GM23338 (cell line): ENCODE results near the gene SRPX. TPM values are rescaled to one million over a fixed set of nuclear protein-coding genes. Genes with fewer than 3 reads are reported as not detected.

Source experiments
- ATAC-seq: fragments of 200-7000 bp; cut with Tn5 transposase; 3 replicates; pipeline ENCODE4 v1.9.1; 2020
- DNase-seq: peaks from one replicate; pipeline ENCODE4 v3.0.0-alpha.2; 2015; ENCODE audit warnings: low spot score
- H2AFZ ChIP-seq: fragments of 200-600 bp; sonication (generic); 2 replicates; pipeline ENCODE4 v1.8.0; 2016; ENCODE audit warnings: antibody characterized with exemption, mild to moderate bottlenecking, moderate library complexity
- H3F3A ChIP-seq: fragments of 200-600 bp; sonication (generic); replicated peaks from 2 replicates; pipeline ENCODE4 v1.8.0; 2017; ENCODE audit warnings: antibody characterized with exemption, mixed run types, low read depth
- H3K27ac ChIP-seq: fragments of 200-600 bp; sonication (generic); 2 replicates; pipeline ENCODE4 v1.6.1; 2016; ENCODE audit warnings: low read depth
- H3K27me3 ChIP-seq: fragments of 200-600 bp; sonication (generic); 2 replicates; pipeline ENCODE4 v1.8.0; 2016; ENCODE audit warnings: mild to moderate bottlenecking, mixed run types, moderate library complexity; ENCODE audit not compliant: insufficient read depth
- H3K36me3 ChIP-seq: fragments of 200-600 bp; sonication (generic); 2 replicates; pipeline ENCODE4 v1.8.0; 2016; ENCODE audit warnings: mild to moderate bottlenecking; ENCODE audit not compliant: insufficient read depth
- H3K4me1 ChIP-seq: fragments of 200-600 bp; sonication (generic); 2 replicates; pipeline ENCODE4 v1.8.0; 2016; ENCODE audit warnings: mild to moderate bottlenecking, moderate library complexity; ENCODE audit not compliant: insufficient read depth
- H3K4me2 ChIP-seq: fragments of 200-600 bp; sonication (generic); 2 replicates; pipeline ENCODE4 v1.7.1; 2017; ENCODE audit warnings: mixed run types
- H3K4me3 ChIP-seq: fragments of 200-600 bp; sonication (generic); 2 replicates; pipeline ENCODE4 v1.6.1; 2016; ENCODE audit warnings: mixed run types
- H3K79me2 ChIP-seq: fragments of 200-600 bp; sonication (generic); replicated peaks from 2 replicates; pipeline ENCODE4 v1.8.0; 2017; ENCODE audit warnings: mild to moderate bottlenecking; ENCODE audit not compliant: insufficient read depth
- H3K9me2 ChIP-seq: fragments of 200-600 bp; sonication (generic); 2 replicates; pipeline ENCODE4 v1.8.0; 2017; ENCODE audit not compliant: insufficient read depth
- H4K20me1 ChIP-seq: fragments of 200-600 bp; sonication (generic); replicated peaks from 2 replicates; pipeline ENCODE4 v1.8.0; 2017; ENCODE audit warnings: mild to moderate bottlenecking; ENCODE audit not compliant: insufficient read depth
- H3K27ac Mint-ChIP-seq: 2 replicates; pipeline ENCODE4 v1.8.0; 2020; ENCODE audit warnings: inconsistent platforms, mild to moderate bottlenecking, moderate library complexity, mixed read lengths
- H3K27me3 Mint-ChIP-seq: 3 replicates; pipeline ENCODE4 v1.8.0; 2022; ENCODE audit warnings: low read depth, mild to moderate bottlenecking, moderate library complexity, mixed read lengths, inconsistent platforms; ENCODE audit not compliant: insufficient read depth, poor library complexity
- H3K36me3 Mint-ChIP-seq: 3 replicates; pipeline ENCODE4 v1.8.0; 2021; ENCODE audit warnings: low read depth, mild to moderate bottlenecking, inconsistent platforms, moderate library complexity, mixed read lengths
- H3K4me1 Mint-ChIP-seq: 3 replicates; pipeline ENCODE4 v1.8.0; 2020; ENCODE audit warnings: mild to moderate bottlenecking, inconsistent platforms, mixed read lengths
- H3K4me3 Mint-ChIP-seq: 3 replicates; pipeline ENCODE4 v1.8.0; 2021; ENCODE audit warnings: moderate library complexity, mild to moderate bottlenecking, inconsistent platforms, mixed read lengths
- H3K9me3 Mint-ChIP-seq: 3 replicates; pipeline ENCODE4 v1.8.0; 2020; ENCODE audit warnings: moderate library complexity, mild to moderate bottlenecking, inconsistent platforms, mixed read lengths
- CREB1 ChIP-seq: fragments of 250-450 bp; sonication (Bioruptor Pico); IDR thresholded peaks from 2 replicates; pipeline ENCODE4 v1.5.0; 2020; ENCODE audit warnings: low read depth, mild to moderate bottlenecking, moderate library complexity
- EZH2 ChIP-seq: fragments of 200-600 bp; sonication (generic); IDR thresholded peaks from one replicate; pipeline ENCODE4 v1.8.0; 2017; ENCODE audit warnings: antibody characterized with exemption, mild to moderate bottlenecking, low read depth; ENCODE audit not compliant: unreplicated experiment
- EZH2phosphoT487 ChIP-seq: fragments of 200-600 bp; sonication (generic); IDR thresholded peaks from one replicate; pipeline ENCODE4 v1.8.1; 2018; ENCODE audit warnings: antibody characterized with exemption; ENCODE audit not compliant: unreplicated experiment
- JUNB ChIP-seq: IDR thresholded peaks from one replicate; pipeline ENCODE4 v1.6.1; 2016; ENCODE audit warnings: antibody characterized with exemption; ENCODE audit not compliant: unreplicated experiment
- NANOG ChIP-seq: IDR thresholded peaks from 2 replicates; pipeline ENCODE4 v1.6.1; 2016; ENCODE audit warnings: antibody characterized with exemption, borderline replicate concordance
- POLR2AphosphoS5 ChIP-seq: IDR thresholded peaks from 2 replicates; pipeline ENCODE4 v1.6.1; 2016; ENCODE audit warnings: antibody characterized with exemption, low read depth
- STAT1 ChIP-seq: IDR thresholded peaks from one replicate; pipeline ENCODE4 v1.6.1; 2016; ENCODE audit warnings: antibody characterized with exemption; ENCODE audit not compliant: unreplicated experiment
- ZNF114 ChIP-seq: fragments of 250-450 bp; sonication (Bioruptor Pico); IDR thresholded peaks from 2 replicates; pipeline ENCODE4 v1.5.0; 2020; ENCODE audit warnings: mild to moderate bottlenecking, moderate library complexity
- ZNF331 ChIP-seq: fragments of 250-450 bp; sonication (Bioruptor Pico); IDR thresholded peaks from 2 replicates; pipeline ENCODE4 v1.5.0; 2020; ENCODE audit warnings: low read depth, mild to moderate bottlenecking, moderate library complexity
- polyA plus RNA-seq: library from polyadenylated mRNA; unstranded; fragments of >200 nt; fragmentation: Nextera tagmentation; extraction: Ambion mirVana; gene quantifications from 2 replicates; pipeline ENCODE4 v1.2.1, GENCODE V29; 2016
- total RNA-seq: library from RNA; depleted of rRNA; stranded (reverse); fragments of >200 nt; shearing (Covaris generic); gene quantifications from 2 replicates; pipeline ENCODE4 v1.2.3, GENCODE V29; 2014
- TF ChIP-seq, protein P1 (sequence below), 2 experiments: fragments of 200-600 bp in 1 of 2; sonication (generic) in 1 of 2; conservative IDR thresholded peaks; 2 replicates each; pipeline versions ENCODE4 v1.5.1 to v1.6.1; 2016 to 2017; ENCODE audit warnings: antibody characterized with exemption in 2 of 2, low read depth in 2 of 2, mild to moderate bottlenecking in 2 of 2, moderate library complexity in 1 of 2
- TF ChIP-seq, protein P2 (sequence below): fragments of 250-450 bp; sonication (Bioruptor Pico); IDR thresholded peaks from 2 replicates; pipeline ENCODE4 v1.5.0; 2020; ENCODE audit warnings: mild to moderate bottlenecking, moderate library complexity
- TF ChIP-seq, protein P3 (sequence below): IDR thresholded peaks from one replicate; pipeline ENCODE4 v1.6.1; 2018; ENCODE audit warnings: antibody characterized with exemption; ENCODE audit not compliant: unreplicated experiment
- TF ChIP-seq, protein P4 (sequence below): IDR thresholded peaks from 2 replicates; pipeline ENCODE4 v1.6.1; 2016; ENCODE audit warnings: antibody characterized with exemption

SRPX gene
- total and polyA plus RNA-seq, 2 experiments from 2014 or later = 14.3 to 16.9 TPM

DNA sequence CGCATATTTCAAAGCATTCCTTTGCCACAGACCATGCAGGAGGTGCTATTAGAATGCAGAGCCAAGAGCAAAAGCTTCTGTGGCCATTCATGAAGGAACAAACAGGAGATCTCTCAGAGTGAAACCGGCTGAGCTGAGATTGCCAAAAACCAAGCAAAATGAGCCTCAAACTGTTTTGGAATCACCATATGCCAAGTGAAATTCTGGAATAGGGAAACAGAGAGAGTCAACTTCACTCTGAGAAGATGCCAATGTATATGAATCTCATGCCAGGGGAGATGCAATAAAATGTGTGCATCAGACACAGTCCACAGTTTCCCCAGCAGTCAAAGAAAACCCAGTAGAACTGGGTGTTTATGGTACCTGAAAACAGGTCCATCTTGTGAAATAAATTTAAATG, 42.3 kb downstream of the SRPX start:
- Mint-ChIP-seq H3K9me3 (no peaks in the 10 kb centered on the region), H3K4me1 (peaks cover 5% of the 10 kb centered on the region; the same call in 2 of the 3 replicates), H3K27me3 (no peaks in the 10 kb centered on the region), H3K4me3 (no peak overlapping the region), H3K36me3 (no peaks in the 10 kb centered on the region), H3K27ac (no peak overlapping the region)
- Histone ChIP-seq H3K27me3 (no peaks in the 10 kb centered on the region), H3K9me2 (no peaks in the 10 kb centered on the region), H3K36me3 (no peaks in the 10 kb centered on the region), H2AFZ (no peak overlapping the region), H3K79me2 (no peaks in the 10 kb centered on the region), H3F3A (no peaks in the 10 kb centered on the region), H3K4me3 (no peak overlapping the region), H3K27ac (no peak overlapping the region), H3K4me1 (no peaks in the 10 kb centered on the region; the same call in 1 of the 2 replicates), H4K20me1 (no peaks in the 10 kb centered on the region), H3K4me2 (no peak overlapping the region)
- no peak for DNase-seq
- TF ChIP-seq EZH2 = no peak
- TF ChIP-seq JUNB = no peak
- no peak for TF ChIP-seq EZH2phosphoT487
- TF ChIP-seq, protein P1, sequence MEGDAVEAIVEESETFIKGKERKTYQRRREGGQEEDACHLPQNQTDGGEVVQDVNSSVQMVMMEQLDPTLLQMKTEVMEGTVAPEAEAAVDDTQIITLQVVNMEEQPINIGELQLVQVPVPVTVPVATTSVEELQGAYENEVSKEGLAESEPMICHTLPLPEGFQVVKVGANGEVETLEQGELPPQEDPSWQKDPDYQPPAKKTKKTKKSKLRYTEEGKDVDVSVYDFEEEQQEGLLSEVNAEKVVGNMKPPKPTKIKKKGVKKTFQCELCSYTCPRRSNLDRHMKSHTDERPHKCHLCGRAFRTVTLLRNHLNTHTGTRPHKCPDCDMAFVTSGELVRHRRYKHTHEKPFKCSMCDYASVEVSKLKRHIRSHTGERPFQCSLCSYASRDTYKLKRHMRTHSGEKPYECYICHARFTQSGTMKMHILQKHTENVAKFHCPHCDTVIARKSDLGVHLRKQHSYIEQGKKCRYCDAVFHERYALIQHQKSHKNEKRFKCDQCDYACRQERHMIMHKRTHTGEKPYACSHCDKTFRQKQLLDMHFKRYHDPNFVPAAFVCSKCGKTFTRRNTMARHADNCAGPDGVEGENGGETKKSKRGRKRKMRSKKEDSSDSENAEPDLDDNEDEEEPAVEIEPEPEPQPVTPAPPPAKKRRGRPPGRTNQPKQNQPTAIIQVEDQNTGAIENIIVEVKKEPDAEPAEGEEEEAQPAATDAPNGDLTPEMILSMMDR (conservative IDR thresholded peaks at IDR 0.05; ENCODE audit: low read depth in 2 of 2) = no peak
- TF ChIP-seq NANOG = no peak
- TF ChIP-seq CREB1 (CRISPR knock-in tag) = no peak
- TF ChIP-seq, protein P2, sequence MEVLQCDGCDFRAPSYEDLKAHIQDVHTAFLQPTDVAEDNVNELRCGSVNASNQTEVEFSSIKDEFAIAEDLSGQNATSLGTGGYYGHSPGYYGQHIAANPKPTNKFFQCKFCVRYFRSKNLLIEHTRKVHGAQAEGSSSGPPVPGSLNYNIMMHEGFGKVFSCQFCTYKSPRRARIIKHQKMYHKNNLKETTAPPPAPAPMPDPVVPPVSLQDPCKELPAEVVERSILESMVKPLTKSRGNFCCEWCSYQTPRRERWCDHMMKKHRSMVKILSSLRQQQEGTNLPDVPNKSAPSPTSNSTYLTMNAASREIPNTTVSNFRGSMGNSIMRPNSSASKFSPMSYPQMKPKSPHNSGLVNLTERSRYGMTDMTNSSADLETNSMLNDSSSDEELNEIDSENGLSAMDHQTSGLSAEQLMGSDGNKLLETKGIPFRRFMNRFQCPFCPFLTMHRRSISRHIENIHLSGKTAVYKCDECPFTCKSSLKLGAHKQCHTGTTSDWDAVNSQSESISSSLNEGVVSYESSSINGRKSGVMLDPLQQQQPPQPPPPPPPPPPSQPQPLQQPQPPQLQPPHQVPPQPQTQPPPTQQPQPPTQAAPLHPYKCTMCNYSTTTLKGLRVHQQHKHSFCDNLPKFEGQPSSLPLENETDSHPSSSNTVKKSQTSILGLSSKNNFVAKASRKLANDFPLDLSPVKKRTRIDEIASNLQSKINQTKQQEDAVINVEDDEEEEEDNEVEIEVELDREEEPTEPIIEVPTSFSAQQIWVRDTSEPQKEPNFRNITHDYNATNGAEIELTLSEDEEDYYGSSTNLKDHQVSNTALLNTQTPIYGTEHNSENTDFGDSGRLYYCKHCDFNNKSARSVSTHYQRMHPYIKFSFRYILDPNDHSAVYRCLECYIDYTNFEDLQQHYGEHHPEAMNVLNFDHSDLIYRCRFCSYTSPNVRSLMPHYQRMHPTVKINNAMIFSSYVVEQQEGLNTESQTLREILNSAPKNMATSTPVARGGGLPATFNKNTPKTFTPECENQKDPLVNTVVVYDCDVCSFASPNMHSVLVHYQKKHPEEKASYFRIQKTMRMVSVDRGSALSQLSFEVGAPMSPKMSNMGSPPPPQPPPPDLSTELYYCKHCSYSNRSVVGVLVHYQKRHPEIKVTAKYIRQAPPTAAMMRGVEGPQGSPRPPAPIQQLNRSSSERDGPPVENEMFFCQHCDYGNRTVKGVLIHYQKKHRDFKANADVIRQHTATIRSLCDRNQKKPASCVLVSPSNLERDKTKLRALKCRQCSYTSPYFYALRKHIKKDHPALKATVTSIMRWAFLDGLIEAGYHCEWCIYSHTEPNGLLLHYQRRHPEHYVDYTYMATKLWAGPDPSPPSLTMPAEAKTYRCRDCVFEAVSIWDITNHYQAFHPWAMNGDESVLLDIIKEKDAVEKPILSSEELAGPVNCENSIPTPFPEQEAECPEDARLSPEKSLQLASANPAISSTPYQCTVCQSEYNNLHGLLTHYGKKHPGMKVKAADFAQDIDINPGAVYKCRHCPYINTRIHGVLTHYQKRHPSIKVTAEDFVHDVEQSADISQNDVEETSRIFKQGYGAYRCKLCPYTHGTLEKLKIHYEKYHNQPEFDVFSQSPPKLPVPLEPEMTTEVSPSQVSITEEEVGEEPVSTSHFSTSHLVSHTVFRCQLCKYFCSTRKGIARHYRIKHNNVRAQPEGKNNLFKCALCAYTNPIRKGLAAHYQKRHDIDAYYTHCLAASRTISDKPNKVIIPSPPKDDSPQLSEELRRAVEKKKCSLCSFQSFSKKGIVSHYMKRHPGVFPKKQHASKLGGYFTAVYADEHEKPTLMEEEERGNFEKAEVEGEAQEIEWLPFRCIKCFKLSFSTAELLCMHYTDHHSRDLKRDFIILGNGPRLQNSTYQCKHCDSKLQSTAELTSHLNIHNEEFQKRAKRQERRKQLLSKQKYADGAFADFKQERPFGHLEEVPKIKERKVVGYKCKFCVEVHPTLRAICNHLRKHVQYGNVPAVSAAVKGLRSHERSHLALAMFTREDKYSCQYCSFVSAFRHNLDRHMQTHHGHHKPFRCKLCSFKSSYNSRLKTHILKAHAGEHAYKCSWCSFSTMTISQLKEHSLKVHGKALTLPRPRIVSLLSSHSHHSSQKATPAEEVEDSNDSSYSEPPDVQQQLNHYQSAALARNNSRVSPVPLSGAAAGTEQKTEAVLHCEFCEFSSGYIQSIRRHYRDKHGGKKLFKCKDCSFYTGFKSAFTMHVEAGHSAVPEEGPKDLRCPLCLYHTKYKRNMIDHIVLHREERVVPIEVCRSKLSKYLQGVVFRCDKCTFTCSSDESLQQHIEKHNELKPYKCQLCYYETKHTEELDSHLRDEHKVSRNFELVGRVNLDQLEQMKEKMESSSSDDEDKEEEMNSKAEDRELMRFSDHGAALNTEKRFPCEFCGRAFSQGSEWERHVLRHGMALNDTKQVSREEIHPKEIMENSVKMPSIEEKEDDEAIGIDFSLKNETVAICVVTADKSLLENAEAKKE = no peak
- TF ChIP-seq ZNF114 (CRISPR knock-in tag) = no peak
- no peak for TF ChIP-seq STAT1
- no peak for TF ChIP-seq POLR2AphosphoS5
- TF ChIP-seq ZNF331 (CRISPR knock-in tag) = no peak
- TF ChIP-seq, protein P3, sequence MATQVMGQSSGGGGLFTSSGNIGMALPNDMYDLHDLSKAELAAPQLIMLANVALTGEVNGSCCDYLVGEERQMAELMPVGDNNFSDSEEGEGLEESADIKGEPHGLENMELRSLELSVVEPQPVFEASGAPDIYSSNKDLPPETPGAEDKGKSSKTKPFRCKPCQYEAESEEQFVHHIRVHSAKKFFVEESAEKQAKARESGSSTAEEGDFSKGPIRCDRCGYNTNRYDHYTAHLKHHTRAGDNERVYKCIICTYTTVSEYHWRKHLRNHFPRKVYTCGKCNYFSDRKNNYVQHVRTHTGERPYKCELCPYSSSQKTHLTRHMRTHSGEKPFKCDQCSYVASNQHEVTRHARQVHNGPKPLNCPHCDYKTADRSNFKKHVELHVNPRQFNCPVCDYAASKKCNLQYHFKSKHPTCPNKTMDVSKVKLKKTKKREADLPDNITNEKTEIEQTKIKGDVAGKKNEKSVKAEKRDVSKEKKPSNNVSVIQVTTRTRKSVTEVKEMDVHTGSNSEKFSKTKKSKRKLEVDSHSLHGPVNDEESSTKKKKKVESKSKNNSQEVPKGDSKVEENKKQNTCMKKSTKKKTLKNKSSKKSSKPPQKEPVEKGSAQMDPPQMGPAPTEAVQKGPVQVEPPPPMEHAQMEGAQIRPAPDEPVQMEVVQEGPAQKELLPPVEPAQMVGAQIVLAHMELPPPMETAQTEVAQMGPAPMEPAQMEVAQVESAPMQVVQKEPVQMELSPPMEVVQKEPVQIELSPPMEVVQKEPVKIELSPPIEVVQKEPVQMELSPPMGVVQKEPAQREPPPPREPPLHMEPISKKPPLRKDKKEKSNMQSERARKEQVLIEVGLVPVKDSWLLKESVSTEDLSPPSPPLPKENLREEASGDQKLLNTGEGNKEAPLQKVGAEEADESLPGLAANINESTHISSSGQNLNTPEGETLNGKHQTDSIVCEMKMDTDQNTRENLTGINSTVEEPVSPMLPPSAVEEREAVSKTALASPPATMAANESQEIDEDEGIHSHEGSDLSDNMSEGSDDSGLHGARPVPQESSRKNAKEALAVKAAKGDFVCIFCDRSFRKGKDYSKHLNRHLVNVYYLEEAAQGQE = no peak
- TF ChIP-seq, protein P4, sequence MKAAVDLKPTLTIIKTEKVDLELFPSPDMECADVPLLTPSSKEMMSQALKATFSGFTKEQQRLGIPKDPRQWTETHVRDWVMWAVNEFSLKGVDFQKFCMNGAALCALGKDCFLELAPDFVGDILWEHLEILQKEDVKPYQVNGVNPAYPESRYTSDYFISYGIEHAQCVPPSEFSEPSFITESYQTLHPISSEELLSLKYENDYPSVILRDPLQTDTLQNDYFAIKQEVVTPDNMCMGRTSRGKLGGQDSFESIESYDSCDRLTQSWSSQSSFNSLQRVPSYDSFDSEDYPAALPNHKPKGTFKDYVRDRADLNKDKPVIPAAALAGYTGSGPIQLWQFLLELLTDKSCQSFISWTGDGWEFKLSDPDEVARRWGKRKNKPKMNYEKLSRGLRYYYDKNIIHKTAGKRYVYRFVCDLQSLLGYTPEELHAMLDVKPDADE = no peak
- ATAC-seq = no peak
